ENCODE measurements around the gene SPOCD1.

- TF ChIP-seq FOXA1 (IDR thresholded peaks at IDR 0.05) (no peak), RXRA (IDR thresholded peaks at IDR 0.05) (no peak), CTCF (IDR thresholded peaks at IDR 0.05; ENCODE audit: low read depth, low read length, missing input control) (no peak), YY1 (IDR thresholded peaks at IDR 0.05) (no peak), TAF1 (conservative IDR thresholded peaks at IDR 0.05) (no peak), GABPA (IDR thresholded peaks at IDR 0.05 in 1 of 2, conservative IDR thresholded peaks at IDR 0.05 in 1 of 2) (no peak), REST (IDR thresholded peaks at IDR 0.05) (no peak), NR2F2 (IDR thresholded peaks at IDR 0.05) (no peak), JUND (IDR thresholded peaks at IDR 0.05) (no peak)
Observed at GRCh38 chr1:31776516-31776915, 39.3 kb downstream of the SPOCD1 start.

Measured in liver (tissue), 3 donors.